GM12878 (cell line): ENCODE results near the gene MTFR1L. TPM values are rescaled to one million over a fixed set of nuclear protein-coding genes. Genes with fewer than 3 reads are reported as not detected.

Source experiments
- ATAC-seq: fragments of 200-7000 bp; cut with Tn5 transposase; 3 replicates; pipeline ENCODE4 v1.9.1; 2020; ENCODE audit warnings: mild to moderate bottlenecking, moderate library complexity
- BruUV-seq: library from RNA; stranded (reverse); fragments of 400-500 nt; replicated peaks from 2 replicates; lab custom pipeline; 2021; lab: Mats Ljungman, UMichigan
- CTCF ChIA-PET: fragments of 300-600 bp; sonication (Branson Sonifier 250); formaldehyde crosslinking; extraction: SDS; loops from one replicate; lab custom pipeline; 2021; ENCODE audit warnings: inconsistent platforms; lab: Yijun Ruan, JAX
- POLR2A ChIA-PET: fragments of 350-600 bp; formaldehyde crosslinking; extraction: SDS; loops from one replicate; lab custom pipeline; 2021; ENCODE audit warnings: inconsistent platforms; lab: Charles Lee
- RAD21 ChIA-PET: fragments of 300-600 bp; sonication (Branson Sonifier 250); formaldehyde crosslinking; loops from one replicate; lab custom pipeline; 2023; ENCODE audit warnings: antibody characterized with exemption; ENCODE audit not compliant: unreplicated experiment; lab: Charles Lee
- SMC1A ChIA-PET: fragments of 300-600 bp; sonication (Branson Sonifier 250); formaldehyde crosslinking; loops from one replicate; lab custom pipeline; 2023; ENCODE audit not compliant: unreplicated experiment, uncharacterized antibody; lab: Charles Lee
- DNase-seq: peaks from one replicate; pipeline ENCODE4 v3.0.0-alpha.2; 2011; ENCODE audit warnings: low read depth, low spot score
- FAIRE-seq: peaks from 3 replicates; lab custom pipeline; 2011; peaks lifted over from hg19 to GRCh38; lab: Jason Lieb, UNC
- H2AFZ ChIP-seq: 2 replicates; pipeline ENCODE4 v1.6.0; 2011; ENCODE audit warnings: low read depth, low read length, control low read depth; ENCODE audit not compliant: control insufficient read depth
- H3K27ac ChIP-seq: 2 replicates; pipeline ENCODE4 v1.5.1; 2011; ENCODE audit warnings: control low read depth; ENCODE audit not compliant: control insufficient read depth, insufficient read depth
- H3K27me3 ChIP-seq, 2 experiments: replicated peaks in 1 of 2; 2 replicates each; pipeline versions ENCODE4 v1.6.0 to v1.6.1; 2011; ENCODE audit warnings: low read length in 1 of 2; ENCODE audit not compliant: control insufficient read depth in 2 of 2, insufficient read depth in 2 of 2
- H3K36me3 ChIP-seq, 2 experiments: 2 replicates each; pipeline ENCODE4 v1.5.1; 2011; ENCODE audit warnings: low read length in 1 of 2; ENCODE audit not compliant: control insufficient read depth in 2 of 2, insufficient read depth in 2 of 2
- H3K4me1 ChIP-seq: 2 replicates; pipeline ENCODE4 v1.6.1; 2011; ENCODE audit warnings: mild to moderate bottlenecking, low read length, moderate library complexity, mixed read lengths; ENCODE audit not compliant: control insufficient read depth, insufficient read depth
- H3K4me2 ChIP-seq: 2 replicates; pipeline ENCODE4 v1.6.0; 2011; ENCODE audit warnings: control low read depth; ENCODE audit not compliant: control insufficient read depth, insufficient read depth
- H3K4me3 ChIP-seq: fragments of 200-600 bp; sonication (generic); 2 replicates; pipeline ENCODE4 v1.5.1; 2016
- H3K79me2 ChIP-seq: 2 replicates; pipeline ENCODE4 v1.6.0; 2011; ENCODE audit warnings: low read length; ENCODE audit not compliant: control insufficient read depth, insufficient read depth
- H3K9ac ChIP-seq: 2 replicates; pipeline ENCODE4 v1.8.0; 2011; ENCODE audit warnings: low read length, control low read depth, mixed read lengths; ENCODE audit not compliant: control insufficient read depth, insufficient read depth
- H3K9me3 ChIP-seq: replicated peaks from 3 replicates; pipeline ENCODE4 v1.5.1; 2011; ENCODE audit warnings: mild to moderate bottlenecking, low read length; ENCODE audit not compliant: control insufficient read depth, insufficient read depth
- H4K20me1 ChIP-seq: 2 replicates; pipeline ENCODE4 v1.6.0; 2011; ENCODE audit not compliant: control insufficient read depth, insufficient read depth
- ETV6 ChIP-seq, 2 experiments: fragments of 450-650 bp in 1 of 2; IDR thresholded peaks in 1 of 2; conservative IDR thresholded peaks in 1 of 2; 2 replicates each; pipeline ENCODE4 v1.6.1; 2014; ENCODE audit warnings: antibody characterized with exemption in 1 of 2, borderline replicate concordance in 1 of 2, low read depth in 1 of 2, mild to moderate bottlenecking in 1 of 2, moderate library complexity in 1 of 2
- FOS ChIP-seq: IDR thresholded peaks from 3 replicates; pipeline ENCODE4 v1.6.1; 2011; ENCODE audit warnings: borderline replicate concordance; ENCODE audit not compliant: insufficient read length; ENCODE audit errors: extremely low read depth
- FOXM1 ChIP-seq: IDR thresholded peaks from 2 replicates; pipeline ENCODE4 v1.6.1; 2012; ENCODE audit warnings: low read depth, mild to moderate bottlenecking, inconsistent platforms, low read length, moderate library complexity
- NFIC ChIP-seq: IDR thresholded peaks from 2 replicates; pipeline ENCODE4 v1.6.1; 2012; ENCODE audit warnings: low read depth, mild to moderate bottlenecking, inconsistent platforms, low read length, moderate library complexity
- SUPT20H ChIP-seq: IDR thresholded peaks from 2 replicates; pipeline ENCODE4 v1.6.1; 2011; ENCODE audit warnings: low read depth, mild to moderate bottlenecking, low read length, moderate library complexity, borderline replicate concordance; ENCODE audit not compliant: control insufficient read depth
- WGBS: methylation state at CpG from one replicate; pipeline ENCODE4 v1.1.6; 2016; ENCODE audit warnings: low lambda C conversion rate; ENCODE audit not compliant: insufficient replicate concordance, insufficient coverage; ENCODE audit errors: missing lambda C conversion rate; 5-methylcytosine and 5-hydroxymethylcytosine counted together
- in situ Hi-C: fragments of 300-500 bp; cut with MboI; formaldehyde crosslinking; loops from 9 replicates; pipeline ENCODE4 v1.14.3; 2018; ENCODE audit warnings: mixed read lengths
- intact Hi-C: fragments of 100-400 bp; cut with micrococcal nuclease; formaldehyde crosslinking; loops from one replicate; pipeline ENCODE4 v1.14.2; 2022; ENCODE audit not compliant: unreplicated experiment
- polyA plus RNA-seq, 11 experiments: library from polyadenylated mRNA; depleted of rRNA in 4 of 11; unstranded in 6 of 11; stranded (reverse) in 5 of 11; fragments of >200 nt; fragmentation: Nextera tagmentation in 4 of 11; fragmentation: Illumina TruSeq in 1 of 11; extraction: Ambion mirVana in 4 of 11; extraction: Trizol in 1 of 11; gene quantifications; 1 replicate in 1 of 11; 2 replicates in 10 of 11; pipeline versions ENCODE4 v1.2.1 to v1.2.3, GENCODE V29; 2011 to 2016; ENCODE audit warnings: inconsistent platforms in 2 of 11, missing spikeins in 2 of 11, low read depth in 1 of 11
- total RNA-seq, 4 experiments: library from RNA; depleted of rRNA in 3 of 4; stranded (reverse); fragments of >200 nt in 3 of 4; fragmentation: Illumina TruSeq in 1 of 4; extraction: Trizol in 1 of 4; gene quantifications; 2 replicates each; pipeline versions ENCODE4 v1.2.1 to v1.2.3, GENCODE V29; 2013 to 2021

Gene MTFR1L
- total and polyA plus RNA-seq, 10 of the 15 experiments (the other 5 are each of a cell fraction or from before 2014, with no cell fraction given), result 16.9 to 44.2 (median 30.3) TPM

GRCh38 chr1:25861316-25862286 is 41.8 kb downstream of the MTFR1L start:
- RAD21 ChIA-PET, result no interaction called here
- no peak overlapping the region; the same call in 1 of the 2 replicates for H3K27ac ChIP-seq
- no peak for FAIRE-seq
- no peak overlapping the region for H3K4me2 ChIP-seq
- no peak overlapping the region for H3K9ac ChIP-seq
- CTCF ChIA-PET, result interaction anchor here (0.9 to 1.0 kb wide), 2 partner anchors 34 to 136 kb away, joined by 3 read pairs; partner anchors contain the start of gene PAFAH2
- H3K36me3 ChIP-seq, result no peaks in the 10 kb centered on the region
- peaks cover 15% of the 10 kb centered on the region for H3K79me2 ChIP-seq
- H3K4me3 ChIP-seq, result no peak overlapping the region
- BruUV-seq, result no TSS peak
- DNase-seq, result no peak
- no peak for ATAC-seq
- H4K20me1 ChIP-seq, result no peaks in the 10 kb centered on the region
- no peaks in the 10 kb centered on the region for H3K27me3 ChIP-seq
- TF ChIP-seq NFIC, result 0 out of 2 replicates have a peak, but pooled peaks have one; percentile 27
- no peak for TF ChIP-seq FOS
- peak; percentile 15; the same call in 1 of the 2 replicates for TF ChIP-seq FOXM1
- TF ChIP-seq SUPT20H, result no peak
- peak in 1 of 2 experiments; percentile 33; a peak in 1 of 4 replicates for TF ChIP-seq ETV6 (conservative IDR thresholded peaks at IDR 0.05 in 1 of 2, IDR thresholded peaks at IDR 0.05 in 1 of 2; ENCODE audit: borderline replicate concordance in 1 of 2, low read depth in 1 of 2)
- TF ChIP-seq, all 136 proteins: peak for 3
- Histone ChIP-seq H3K4me1 (peaks cover 8% of the 10 kb centered on the region; the same call in 1 of the 2 replicates), H2AFZ (no peak overlapping the region), H3K9me3 (no peaks in the 10 kb centered on the region)
- intact Hi-C loops, result no loop called here
- ChIA-PET POLR2A (interaction anchor here (0.7 to 1.2 kb wide), 4 partner anchors 13 to 772 kb away, joined by 3 to 6 read pairs (median 3); partner anchors contain the start of gene PAFAH2), SMC1A (interaction anchor here (1.0 to 1.7 kb wide), 3 partner anchors 9 to 13 kb away, joined by 3 to 4 read pairs (median 4); no protein-coding TSS in a partner anchor)
- 61% methylated on average over 13 of the region's 16 CpGs for WGBS
- in situ Hi-C loops, result no loop called here
